Astrocyte (in vitro differentiated cells and primary cell): ENCODE measurements around the gene DISC1. TPM values are rescaled to one million over a fixed set of nuclear protein-coding genes. Genes with fewer than 3 reads are reported as not detected.

Experiments
- DNase-seq: peaks from one replicate; pipeline ENCODE4 v3.0.0-alpha.2; 2010; ENCODE audit warnings: low read depth
- FAIRE-seq: peaks from 2 replicates; lab custom pipeline; 2011; peaks lifted over from hg19 to GRCh38; lab: Jason Lieb, UNC
- H2AFZ ChIP-seq: 2 replicates; pipeline ENCODE4 v1.6.0; 2012; ENCODE audit warnings: low read depth, low read length, inconsistent platforms
- H3K27ac ChIP-seq: 2 replicates; pipeline ENCODE4 v1.5.1; 2011; ENCODE audit warnings: low read depth, low read length, inconsistent platforms
- H3K27me3 ChIP-seq: 2 replicates; pipeline ENCODE4 v1.6.0; 2011; ENCODE audit warnings: low read length, inconsistent platforms; ENCODE audit not compliant: insufficient read depth
- H3K36me3 ChIP-seq: 2 replicates; pipeline ENCODE4 v1.5.1; 2011; ENCODE audit warnings: low read length, inconsistent platforms; ENCODE audit not compliant: insufficient read depth
- H3K4me1 ChIP-seq: 2 replicates; pipeline ENCODE4 v1.5.1; 2011; ENCODE audit warnings: low read length, inconsistent platforms; ENCODE audit not compliant: insufficient read depth
- H3K4me2 ChIP-seq: 2 replicates; pipeline ENCODE4 v1.6.0; 2012; ENCODE audit warnings: low read length, inconsistent platforms
- H3K4me3 ChIP-seq: 2 replicates; pipeline ENCODE4 v1.5.1; 2011; ENCODE audit warnings: low read depth, mild to moderate bottlenecking, low read length, inconsistent platforms; ENCODE audit not compliant: insufficient read depth
- H3K79me2 ChIP-seq: 2 replicates; pipeline ENCODE4 v1.6.0; 2012; ENCODE audit warnings: mild to moderate bottlenecking, low read length, inconsistent platforms; ENCODE audit not compliant: insufficient read depth
- H3K9ac ChIP-seq: 2 replicates; pipeline ENCODE4 v1.6.0; 2012; ENCODE audit warnings: mild to moderate bottlenecking, low read length, inconsistent platforms
- H3K9me3 ChIP-seq: 2 replicates; pipeline ENCODE4 v1.5.1; 2012; ENCODE audit warnings: low read depth, mild to moderate bottlenecking, low read length, inconsistent platforms; ENCODE audit not compliant: insufficient read depth
- H4K20me1 ChIP-seq: 2 replicates; pipeline ENCODE4 v1.6.0; 2012; ENCODE audit warnings: low read length, inconsistent platforms; ENCODE audit not compliant: insufficient read depth
- H3K27ac Mint-ChIP-seq: one replicate; pipeline ENCODE4 v1.8.0; 2021; ENCODE audit warnings: mild to moderate bottlenecking, mixed read lengths; ENCODE audit not compliant: unreplicated experiment
- H3K27me3 Mint-ChIP-seq: one replicate; pipeline ENCODE4 v1.8.0; 2021; ENCODE audit warnings: low read depth, mixed read lengths; ENCODE audit not compliant: unreplicated experiment
- H3K36me3 Mint-ChIP-seq: one replicate; pipeline ENCODE4 v1.8.0; 2021; ENCODE audit warnings: low read depth, mixed read lengths; ENCODE audit not compliant: unreplicated experiment
- H3K4me1 Mint-ChIP-seq: one replicate; pipeline ENCODE4 v1.8.0; 2021; ENCODE audit warnings: low read depth, mixed read lengths; ENCODE audit not compliant: unreplicated experiment
- H3K4me3 Mint-ChIP-seq: one replicate; pipeline ENCODE4 v1.8.0; 2021; ENCODE audit warnings: mild to moderate bottlenecking, moderate library complexity, mixed read lengths; ENCODE audit not compliant: unreplicated experiment
- H3K9me3 Mint-ChIP-seq: one replicate; pipeline ENCODE4 v1.8.0; 2021; ENCODE audit warnings: mild to moderate bottlenecking, mixed read lengths; ENCODE audit not compliant: unreplicated experiment
- CTCF ChIP-seq: IDR thresholded peaks from 2 replicates; pipeline ENCODE4 v1.5.1; 2011; ENCODE audit warnings: low read depth, mild to moderate bottlenecking, inconsistent platforms, low read length, moderate library complexity; ENCODE audit not compliant: insufficient read depth
- EZH2 ChIP-seq: IDR thresholded peaks from 2 replicates; pipeline ENCODE4 v1.6.1; 2012; ENCODE audit warnings: mild to moderate bottlenecking, low read length, inconsistent platforms; ENCODE audit not compliant: insufficient read depth
- total RNA-seq: library from RNA; stranded (reverse); gene quantifications from 2 replicates; pipeline ENCODE4 v1.2.1, GENCODE V29; 2021

Gene DISC1
- total RNA-seq, 1 donor from 2014 or later = 9.1 TPM

- FAIRE-seq = no peak
- no peaks in the 10 kb centered on the region for H3K4me1 Mint-ChIP-seq
These were observed 418.8 kb downstream of the DISC1 start for GRCh38 chr1:232045139-232045994.

GRCh38 chr1:232046451-232047306 lies 420.1 kb downstream of the DISC1 start:
- no peak overlapping the region for H3K4me3 Mint-ChIP-seq
- no peak for TF ChIP-seq CTCF
- TF ChIP-seq EZH2 = no peak
- no peak overlapping the region for H3K27ac Mint-ChIP-seq
- no peak for DNase-seq
- peaks cover 2% of the 10 kb centered on the region for H3K27me3 Mint-ChIP-seq
- Histone ChIP-seq H3K9me3 (no peaks in the 10 kb centered on the region), H3K79me2 (no peaks in the 10 kb centered on the region), H3K4me1 (no peaks in the 10 kb centered on the region), H2AFZ (no peak overlapping the region), H4K20me1 (no peaks in the 10 kb centered on the region), H3K9ac (no peak overlapping the region), H3K4me3 (no peak overlapping the region), H3K4me2 (no peak overlapping the region), H3K36me3 (no peaks in the 10 kb centered on the region), H3K27me3 (no peaks in the 10 kb centered on the region), H3K27ac (no peak overlapping the region)
- H3K4me1 Mint-ChIP-seq = no peaks in the 10 kb centered on the region
- no peaks in the 10 kb centered on the region for H3K36me3 Mint-ChIP-seq
- peaks cover 4% of the 10 kb centered on the region for H3K9me3 Mint-ChIP-seq
- no peak for FAIRE-seq

More at GRCh38 chr1:232045139-232045994, 418.8 kb downstream of the DISC1 start:
- no peaks in the 10 kb centered on the region for H3K36me3 ChIP-seq
- no peaks in the 10 kb centered on the region for H3K9me3 ChIP-seq
- no peak for DNase-seq
- no peaks in the 10 kb centered on the region for H3K27me3 ChIP-seq
- no peak overlapping the region for H3K4me3 ChIP-seq
- no peak overlapping the region for H3K4me3 Mint-ChIP-seq
- H3K36me3 Mint-ChIP-seq = no peaks in the 10 kb centered on the region
- no peaks in the 10 kb centered on the region for H3K4me1 ChIP-seq
- H3K27ac ChIP-seq = no peak overlapping the region
- peaks cover 2% of the 10 kb centered on the region for H3K27me3 Mint-ChIP-seq
- TF ChIP-seq EZH2 = no peak
- TF ChIP-seq CTCF = no peak
- no peak overlapping the region for H3K9ac ChIP-seq
- H2AFZ ChIP-seq = no peak overlapping the region
- H3K79me2 ChIP-seq = no peaks in the 10 kb centered on the region
- H4K20me1 ChIP-seq = no peaks in the 10 kb centered on the region
- H3K9me3 Mint-ChIP-seq = peaks cover 7% of the 10 kb centered on the region
- H3K27ac Mint-ChIP-seq = no peak overlapping the region
- no peak overlapping the region for H3K4me2 ChIP-seq
